GM23248 (cell line): Measurements from ENCODE around the gene MYH11. TPM values are rescaled to one million over a fixed set of nuclear protein-coding genes. Genes with fewer than 3 reads are reported as not detected.
"Not testable (repeated sequence)": the region's sequence is repeated elsewhere in the genome, so short reads cannot be mapped to it uniquely, and the experiment has no call there.

Source experiments
- DNase-seq: peaks from one replicate; pipeline ENCODE4 v3.0.0-alpha.2; 2015
- H2AFZ ChIP-seq: fragments of 200-600 bp; sonication (generic); 2 replicates; pipeline ENCODE4 v1.6.1; 2016; ENCODE audit warnings: antibody characterized with exemption
- H3F3A ChIP-seq: fragments of 200-600 bp; sonication (generic); 2 replicates; pipeline ENCODE4 v1.6.1; 2016; ENCODE audit warnings: mild to moderate bottlenecking, antibody characterized with exemption, mixed run types; ENCODE audit not compliant: insufficient read depth
- H3K27ac ChIP-seq: fragments of 200-600 bp; sonication (generic); 2 replicates; pipeline ENCODE4 v1.5.1; 2016; ENCODE audit warnings: mild to moderate bottlenecking
- H3K27me3 ChIP-seq: fragments of 200-600 bp; sonication (generic); replicated peaks from 2 replicates; pipeline ENCODE4 v1.6.1; 2016; ENCODE audit warnings: mild to moderate bottlenecking; ENCODE audit not compliant: insufficient read depth
- H3K36me3 ChIP-seq: fragments of 200-600 bp; sonication (generic); 2 replicates; pipeline ENCODE4 v1.6.1; 2016; ENCODE audit warnings: low read depth, mild to moderate bottlenecking
- H3K4me1 ChIP-seq: fragments of 200-600 bp; sonication (generic); 2 replicates; pipeline ENCODE4 v1.6.1; 2016; ENCODE audit warnings: mild to moderate bottlenecking; ENCODE audit not compliant: insufficient read depth
- H3K4me2 ChIP-seq: fragments of 200-600 bp; sonication (generic); one replicate; pipeline ENCODE4 v1.6.1; 2016; ENCODE audit warnings: mild to moderate bottlenecking; ENCODE audit not compliant: unreplicated experiment
- H3K4me3 ChIP-seq: fragments of 200-600 bp; sonication (generic); 2 replicates; pipeline ENCODE4 v1.5.1; 2016; ENCODE audit warnings: mild to moderate bottlenecking
- H3K79me2 ChIP-seq: fragments of 200-600 bp; sonication (generic); 2 replicates; pipeline ENCODE4 v1.6.1; 2016; ENCODE audit warnings: mild to moderate bottlenecking; ENCODE audit not compliant: insufficient read depth
- H3K9ac ChIP-seq: fragments of 200-600 bp; sonication (generic); 2 replicates; pipeline ENCODE4 v1.6.1; 2016; ENCODE audit warnings: mild to moderate bottlenecking
- H3K9me2 ChIP-seq: fragments of 200-600 bp; sonication (generic); 2 replicates; pipeline ENCODE4 v1.6.1; 2016; ENCODE audit warnings: mixed run types, mild to moderate bottlenecking, moderate library complexity; ENCODE audit not compliant: insufficient read depth
- H3K9me3 ChIP-seq: fragments of 200-600 bp; sonication (generic); one replicate; pipeline ENCODE4 v1.6.1; 2017; ENCODE audit warnings: low read depth
- H4K20me1 ChIP-seq: fragments of 200-600 bp; sonication (generic); 2 replicates; pipeline ENCODE4 v1.6.0; 2016; ENCODE audit not compliant: insufficient read depth
- EZH2 ChIP-seq: fragments of 200-600 bp; sonication (generic); IDR thresholded peaks from 2 replicates; pipeline ENCODE4 v1.6.1; 2018; ENCODE audit warnings: antibody characterized with exemption, mild to moderate bottlenecking; ENCODE audit not compliant: insufficient read depth, poor library complexity, severe bottlenecking
- EZH2phosphoT487 ChIP-seq: fragments of 200-600 bp; sonication (generic); IDR thresholded peaks from 2 replicates; pipeline ENCODE4 v1.6.1; 2018; ENCODE audit warnings: antibody characterized with exemption, moderate library complexity, mild to moderate bottlenecking, low read depth; ENCODE audit not compliant: insufficient read depth
- WGBS, 2 experiments: methylation state at CpG; one replicate each; pipeline ENCODE4 v1.1.6; 2015 to 2017; ENCODE audit warnings: low lambda C conversion rate in 2 of 2, low coverage in 1 of 2; ENCODE audit errors: missing lambda C conversion rate in 2 of 2; 5-methylcytosine and 5-hydroxymethylcytosine counted together
- in situ Hi-C: fragments of 300-500 bp; cut with MboI; formaldehyde crosslinking; loops from 2 replicates; pipeline ENCODE4 v1.15.0; 2020
- polyA plus RNA-seq: library from polyadenylated mRNA; unstranded; fragments of >200 nt; fragmentation: Nextera tagmentation; extraction: Ambion mirVana; gene quantifications from 2 replicates; pipeline ENCODE4 v1.2.1, GENCODE V29; 2016
- small RNA-seq: library from RNA; depleted of rRNA; stranded (forward); fragments of <200 nt; gene quantifications from one replicate; pipeline ENCODE3, GENCODE V24; 2014; ENCODE audit warnings: low read depth, low replicate concordance
- total RNA-seq: library from RNA; depleted of rRNA; stranded (reverse); fragments of >200 nt; shearing (Covaris generic); gene quantifications from 2 replicates; pipeline ENCODE4 v1.2.3, GENCODE V29; 2014; rRNA removed

MYH11 gene
- total and polyA plus RNA-seq, 2 experiments from 2014 or later = 0.79 TPM; not detected in 1

- 93% methylated on average over 6 of the region's 6 CpGs for WGBS, 2 experiments
- Histone ChIP-seq H3K4me3 (no peak overlapping the region), H3K9me3 (no peaks in the 10 kb centered on the region), H3K4me1 (peaks cover 13% of the 10 kb centered on the region), H3K4me2 (no peak overlapping the region), H3K79me2 (peaks cover 97% of the 10 kb centered on the region), H3K9ac (no peak overlapping the region), H3K9me2 (no peaks in the 10 kb centered on the region), H2AFZ (no peak overlapping the region), H3K27me3 (no peaks in the 10 kb centered on the region), H3K36me3 (no peaks in the 10 kb centered on the region; the same call in 1 of the 2 replicates), H3F3A (peaks cover 10% of the 10 kb centered on the region), H3K27ac (no peak overlapping the region), H4K20me1 (peaks cover 10% of the 10 kb centered on the region; the same call in 1 of the 2 replicates)
- no peak for DNase-seq
- in situ Hi-C loops = no loop called here
- TF ChIP-seq EZH2 = no peak
- TF ChIP-seq EZH2phosphoT487 = no peak
Observed at GRCh38 chr16:15658149-15658548, 198.7 kb downstream of the MYH11 start.

GRCh38 chr16:15655561-15655960 lies 201.3 kb downstream of the MYH11 start:
- H3K27ac ChIP-seq, H3K9me2 ChIP-seq, H2AFZ ChIP-seq, DNase-seq, H3K27me3 ChIP-seq, H3K36me3 ChIP-seq, H4K20me1 ChIP-seq, H3K9me3 ChIP-seq, H3K4me3 ChIP-seq, in situ Hi-C loops, H3K4me2 ChIP-seq, H3K9ac ChIP-seq: not testable (repeated sequence)
- H3K79me2 ChIP-seq = peaks cover 97% of the 10 kb centered on the region
- 94 to 100% methylated on average over 3 to 4 of the region's 6 CpGs for WGBS, 2 experiments
- H3K4me1 ChIP-seq = peaks cover 25% of the 10 kb centered on the region
- H3F3A ChIP-seq = peaks cover 24% of the 10 kb centered on the region

GRCh38 chr16:15654591-15654990 lies 202.2 kb downstream of the MYH11 start:
- WGBS, 2 experiments = 79 to 82% methylated on average over 2 of the region's 2 CpGs
- H3K4me1 ChIP-seq = peaks cover 25% of the 10 kb centered on the region
- no peaks in the 10 kb centered on the region for H3K27me3 ChIP-seq
- no peak for DNase-seq
- no peaks in the 10 kb centered on the region; the same call in 1 of the 2 replicates for H3K36me3 ChIP-seq
- no peak overlapping the region for H3K9ac ChIP-seq
- in situ Hi-C loops = no loop called here
- no peak overlapping the region for H2AFZ ChIP-seq
- H3K9me2 ChIP-seq = no peaks in the 10 kb centered on the region
- 0 out of 2 replicates have a peak, but pooled peaks cover 6% of the 10 kb centered on the region for H4K20me1 ChIP-seq
- no peaks in the 10 kb centered on the region for H3K9me3 ChIP-seq
- no peak overlapping the region for H3K4me2 ChIP-seq
- no peak overlapping the region for H3K27ac ChIP-seq
- H3K4me3 ChIP-seq = no peak overlapping the region
- TF ChIP-seq EZH2phosphoT487 (no peak), EZH2 (no peak)
- H3K79me2 ChIP-seq = peaks cover 91% of the 10 kb centered on the region
- peaks cover 24% of the 10 kb centered on the region for H3F3A ChIP-seq

GRCh38 chr16:15653227-15653626 lies 203.6 kb downstream of the MYH11 start:
- no peaks in the 10 kb centered on the region for H3K27me3 ChIP-seq
- H3K79me2 ChIP-seq = peaks cover 77% of the 10 kb centered on the region
- peak overlapping the region; percentile 69 for H3K27ac ChIP-seq

More at GRCh38 chr16:15653227-15653626, 203.6 kb downstream of the MYH11 start:
- Histone ChIP-seq H3K4me3 (peak overlapping the region; percentile 66), H3F3A (peaks cover 24% of the 10 kb centered on the region), H3K4me1 (peaks cover 27% of the 10 kb centered on the region), H3K9me3 (no peaks in the 10 kb centered on the region), H3K4me2 (peak overlapping the region; percentile 64), H2AFZ (no peak overlapping the region), H3K9ac (peak overlapping the region; percentile 51), H4K20me1 (0 out of 2 replicates have a peak, but pooled peaks cover 6% of the 10 kb centered on the region), H3K36me3 (no peaks in the 10 kb centered on the region; the same call in 1 of the 2 replicates), H3K9me2 (no peaks in the 10 kb centered on the region)
- in situ Hi-C loops = no loop called here
- TF ChIP-seq EZH2 (no peak), EZH2phosphoT487 (no peak)
- DNase-seq = peak; percentile 93
- WGBS, 2 experiments = 0 to 1% methylated on average over 4 of the region's 4 CpGs

Small RNAs within 50 kb of the gene (small RNA-seq; reads per million reads assigned to genes)
- not detected for gene RNU6-213P

Other genes with a start within 250 kb of the MYH11 start
- gene MARF1, start 213.9 kb downstream of the MYH11 start, total RNA-seq = 12.8 and 20.1 TPM in 2 replicates
- gene MARF1, start 213.9 kb downstream of the MYH11 start, polyA plus RNA-seq = 9.2 and 9.7 TPM in 2 replicates
- 27.6 and 31.2 TPM in 2 replicates for gene NDE1, start 206.8 kb downstream of the MYH11 start, total RNA-seq
- 33.6 and 37.8 TPM in 2 replicates for gene NDE1, start 206.8 kb downstream of the MYH11 start, polyA plus RNA-seq
- 60.3 and 63.9 TPM in 2 replicates for gene CEP20, start 31.6 kb upstream of the MYH11 start, total RNA-seq
- 53.8 and 56.1 TPM in 2 replicates for gene CEP20, start 31.6 kb upstream of the MYH11 start, polyA plus RNA-seq
- 25.5 and 28.6 TPM in 2 replicates for gene ABCC1, start 92.6 kb upstream of the MYH11 start, total RNA-seq
- 16.2 and 16.5 TPM in 2 replicates for gene ABCC1, start 92.6 kb upstream of the MYH11 start, polyA plus RNA-seq